ENCODE data around the gene RNF32.
"Not testable (repeated sequence)": the region's sequence is repeated elsewhere in the genome, so short reads cannot be mapped to it uniquely, and the experiment has no call there.

Gene RNF32

GRCh38 chr7:156642306-156643045 is 1.9 kb downstream of the RNF32 start:
- Histone ChIP-seq H3K36me3 (replicated peaks) (no peaks in the 10 kb centered on the region), H3K27me3 (replicated peaks) (no peaks in the 10 kb centered on the region), H3K27ac (no peak overlapping the region), H3K4me3 (ENCODE audit: low read depth, low read length) (no peak overlapping the region)
- TF ChIP-seq CTCF (IDR thresholded peaks at IDR 0.05; ENCODE audit: low read depth, low read length, missing control alignments), result no peak
- in situ Hi-C loops (cut with HindIII; ENCODE audit: low pct_ligation_motif_present, low sequenced_read_pairs), result no loop called here
- no peak for DNase-seq

GRCh38 chr7:156647330-156647729 is 6.8 kb downstream of the RNF32 start:
- H3K4me3 ChIP-seq (ENCODE audit: low read depth, low read length); H3K36me3 ChIP-seq (replicated peaks); DNase-seq; in situ Hi-C loops (cut with HindIII; ENCODE audit: low pct_ligation_motif_present, low sequenced_read_pairs); H3K27ac ChIP-seq; H3K27me3 ChIP-seq (replicated peaks): not testable (repeated sequence)

GRCh38 chr7:156650042-156650441 is 9.5 kb downstream of the RNF32 start:
- in situ Hi-C loops (cut with HindIII; ENCODE audit: low pct_ligation_motif_present, low sequenced_read_pairs), result no loop called here
- no peak overlapping the region for H3K4me3 ChIP-seq (ENCODE audit: low read depth, low read length)
- no peaks in the 10 kb centered on the region for H3K27me3 ChIP-seq (replicated peaks)
- no peak for DNase-seq
- H3K27ac ChIP-seq, result no peak overlapping the region
- no peaks in the 10 kb centered on the region for H3K36me3 ChIP-seq (replicated peaks)
- peak; percentile 62 for TF ChIP-seq CTCF (IDR thresholded peaks at IDR 0.05; ENCODE audit: low read depth, low read length, missing control alignments)

GRCh38 chr7:156651474-156651873 is 10.9 kb downstream of the RNF32 start:
- no peaks in the 10 kb centered on the region for H3K36me3 ChIP-seq (replicated peaks)
- no peak for DNase-seq
- TF ChIP-seq CTCF (IDR thresholded peaks at IDR 0.05; ENCODE audit: low read depth, low read length, missing control alignments), result no peak
- no peaks in the 10 kb centered on the region for H3K27me3 ChIP-seq (replicated peaks)
- H3K27ac ChIP-seq, result no peak overlapping the region
- in situ Hi-C loops (cut with HindIII; ENCODE audit: low pct_ligation_motif_present, low sequenced_read_pairs), result no loop called here
- H3K4me3 ChIP-seq (ENCODE audit: low read depth, low read length), result no peak overlapping the region

GRCh38 chr7:156652886-156653568 is 12.5 kb downstream of the RNF32 start:
- H3K4me3 ChIP-seq (ENCODE audit: low read depth, low read length), result no peak overlapping the region
- no peak overlapping the region for H3K27ac ChIP-seq
- no peak for TF ChIP-seq CTCF (IDR thresholded peaks at IDR 0.05; ENCODE audit: low read depth, low read length, missing control alignments)
- DNase-seq, result peak; percentile 22
- H3K27me3 ChIP-seq (replicated peaks), result no peaks in the 10 kb centered on the region
- no peaks in the 10 kb centered on the region for H3K36me3 ChIP-seq (replicated peaks)
- in situ Hi-C loops (cut with HindIII; ENCODE audit: low pct_ligation_motif_present, low sequenced_read_pairs), result no loop called here

- Histone ChIP-seq H3K27ac (no peak overlapping the region), H3K36me3 (replicated peaks) (no peaks in the 10 kb centered on the region), H3K27me3 (replicated peaks) (no peaks in the 10 kb centered on the region), H3K4me3 (ENCODE audit: low read depth, low read length) (no peak overlapping the region)
- in situ Hi-C loops (cut with HindIII; ENCODE audit: low pct_ligation_motif_present, low sequenced_read_pairs), result no loop called here
- TF ChIP-seq CTCF (IDR thresholded peaks at IDR 0.05; ENCODE audit: low read depth, low read length, missing control alignments), result no peak
- DNase-seq, result no peak
These were observed 14.1 kb downstream of the RNF32 start for GRCh38 chr7:156654511-156655234.

All from brain microvascular endothelial cell (primary cell).